ENCODE data around the gene YBX2.

GRCh38 chr17:7326186-7326585 is 31.7 kb upstream of the YBX2 start:
- TF ChIP-seq POLR2A (IDR thresholded peaks at IDR 0.05) (no peak), CTCF (IDR thresholded peaks at IDR 0.05) (no peak)
